Dedifferentiated amniotic fluid mesenchymal stem cell (primary cell): ENCODE measurements around the gene CROCC.
A peak's percentile ranks its signal among the peaks of the same experiment; 100 is the strongest.
"Not testable (repeated sequence)": the region's sequence is repeated elsewhere in the genome, so short reads cannot be mapped to it uniquely, and the experiment has no call there.

Experiments
- DNase-seq: peaks from one replicate; pipeline ENCODE4 v3.0.0-alpha.2; 2016; ENCODE audit errors: extremely low spot score

Gene CROCC

GRCh38 chr1:16897653-16898052, 24.1 kb upstream of the CROCC start:
- not testable (repeated sequence) for DNase-seq

- not testable (repeated sequence) for DNase-seq
Observed at GRCh38 chr1:16898298-16898697, 23.4 kb upstream of the CROCC start.

GRCh38 chr1:16899020-16899419, 22.7 kb upstream of the CROCC start:
- DNase-seq = not testable (repeated sequence)

GRCh38 chr1:16900751-16901150, 21.0 kb upstream of the CROCC start:
- no peak for DNase-seq

GRCh38 chr1:16901371-16901770, 20.4 kb upstream of the CROCC start:
- DNase-seq = not testable (repeated sequence)

GRCh38 chr1:16903054-16903453, 18.7 kb upstream of the CROCC start:
- DNase-seq = peak; percentile 67

- DNase-seq = no peak
Observed at GRCh38 chr1:16903458-16903796, 18.3 kb upstream of the CROCC start.

- DNase-seq = peak; percentile 99
Observed at GRCh38 chr1:16904560-16905109, 17.1 kb upstream of the CROCC start.

GRCh38 chr1:16905110-16905867, 16.4 kb upstream of the CROCC start:
- peak; percentile 56 for DNase-seq

GRCh38 chr1:16905868-16906702, 15.6 kb upstream of the CROCC start:
- no peak for DNase-seq

GRCh38 chr1:16906873-16907272, 14.9 kb upstream of the CROCC start:
- no peak for DNase-seq

GRCh38 chr1:16907870-16908758, 13.6 kb upstream of the CROCC start:
- no peak for DNase-seq

- not testable (repeated sequence) for DNase-seq
Observed at GRCh38 chr1:16911851-16912721, 9.6 kb upstream of the CROCC start.

- not testable (repeated sequence) for DNase-seq
Observed at GRCh38 chr1:16912742-16913141, 9.0 kb upstream of the CROCC start.

- no peak for DNase-seq
Observed at GRCh38 chr1:16913181-16913832, 8.4 kb upstream of the CROCC start.

- peak; percentile 87 for DNase-seq
Observed at GRCh38 chr1:16913833-16914662, 7.7 kb upstream of the CROCC start.

- DNase-seq = not testable (repeated sequence)
Observed at GRCh38 chr1:16914928-16915626, 6.7 kb upstream of the CROCC start.

- DNase-seq = no peak
Observed at GRCh38 chr1:16915627-16915973, 6.1 kb upstream of the CROCC start.
